Measurements from ENCODE around the gene PHLDA3.

PHLDA3 gene

GRCh38 chr1:201507360-201507675, 38.3 kb upstream of the PHLDA3 start:
- H3K9ac ChIP-seq (ENCODE audit: low read length): peak overlapping the region; percentile 49
- H2AFZ ChIP-seq (ENCODE audit: low read depth, low read length, severe bottlenecking): peak overlapping the region; percentile 74
- H3K27ac ChIP-seq (ENCODE audit: low read depth, low read length): no peak overlapping the region
- TF ChIP-seq EZH2phosphoT487 (conservative IDR thresholded peaks at IDR 0.05; ENCODE audit: low read length) (no peak), CTCF (IDR thresholded peaks at IDR 0.05; ENCODE audit: insufficient read depth, low read length, poor library complexity, severe bottlenecking) (no peak)
- no peaks in the 10 kb centered on the region for H3K27me3 ChIP-seq (ENCODE audit: low read length)
- H3K79me2 ChIP-seq (ENCODE audit: insufficient read depth, low read length): no peaks in the 10 kb centered on the region
- H3F3A ChIP-seq (ENCODE audit: insufficient read depth): no peaks in the 10 kb centered on the region
- no peaks in the 10 kb centered on the region for H3K9me3 ChIP-seq (ENCODE audit: insufficient read depth, low read length)
- H3K36me3 ChIP-seq (ENCODE audit: low read length): no peaks in the 10 kb centered on the region
- no peaks in the 10 kb centered on the region for H4K20me1 ChIP-seq (ENCODE audit: low read depth, low read length)
- H3K9me2 ChIP-seq (replicated peaks; ENCODE audit: insufficient read depth, low read length): no peaks in the 10 kb centered on the region
- peak overlapping the region; percentile 55 for H3K4me2 ChIP-seq (ENCODE audit: low read depth, low read length, poor library complexity, severe bottlenecking)
- H3K4me3 ChIP-seq (ENCODE audit: insufficient read depth, low read length, poor library complexity, severe bottlenecking): peak overlapping the region; percentile 48

GRCh38 chr1:201506557-201507359, 37.8 kb upstream of the PHLDA3 start, which contains the start of gene CSRP1:
Gene CSRP1, minus strand, starts transcription at chr1:201507123. Its CDS starts 10,820 bp downstream, at chr1:201496303.
- Histone ChIP-seq H4K20me1 (ENCODE audit: low read depth, low read length) (no peaks in the 10 kb centered on the region), H3K27ac (ENCODE audit: low read depth, low read length) (no peak within 1 kb of the TSS), H3K4me3 (ENCODE audit: insufficient read depth, low read length, poor library complexity, severe bottlenecking) (peak within 1 kb of the TSS; percentile 48), H3K79me2 (ENCODE audit: insufficient read depth, low read length) (no peaks in the 10 kb centered on the region), H3K9me2 (replicated peaks; ENCODE audit: insufficient read depth, low read length) (no peaks in the 10 kb centered on the region), H3K4me2 (ENCODE audit: low read depth, low read length, poor library complexity, severe bottlenecking) (peak within 1 kb of the TSS; percentile 55), H3F3A (ENCODE audit: insufficient read depth) (no peaks in the 10 kb centered on the region), H3K9ac (ENCODE audit: low read length) (peak within 1 kb of the TSS; percentile 49), H3K9me3 (ENCODE audit: insufficient read depth, low read length) (no peaks in the 10 kb centered on the region), H3K36me3 (ENCODE audit: low read length) (no peaks in the 10 kb centered on the region), H2AFZ (ENCODE audit: low read depth, low read length, severe bottlenecking) (peak within 1 kb of the TSS; percentile 74), H3K27me3 (ENCODE audit: low read length) (no peaks in the 10 kb centered on the region)
- no peak for TF ChIP-seq EZH2phosphoT487 (conservative IDR thresholded peaks at IDR 0.05; ENCODE audit: low read length)

- Histone ChIP-seq H3K4me2 (ENCODE audit: low read depth, low read length, poor library complexity, severe bottlenecking) (peak overlapping the region; percentile 55), H3K27ac (ENCODE audit: low read depth, low read length) (no peak overlapping the region), H3F3A (ENCODE audit: insufficient read depth) (no peaks in the 10 kb centered on the region), H3K36me3 (ENCODE audit: low read length) (no peaks in the 10 kb centered on the region), H3K79me2 (ENCODE audit: insufficient read depth, low read length) (no peaks in the 10 kb centered on the region), H2AFZ (ENCODE audit: low read depth, low read length, severe bottlenecking) (no peak overlapping the region), H3K9ac (ENCODE audit: low read length) (peak overlapping the region; percentile 49; the same call in 1 of the 2 replicates), H3K9me3 (ENCODE audit: insufficient read depth, low read length) (no peaks in the 10 kb centered on the region), H3K4me3 (ENCODE audit: insufficient read depth, low read length, poor library complexity, severe bottlenecking) (no peak overlapping the region), H4K20me1 (ENCODE audit: low read depth, low read length) (no peaks in the 10 kb centered on the region), H3K27me3 (ENCODE audit: low read length) (no peaks in the 10 kb centered on the region), H3K9me2 (replicated peaks; ENCODE audit: insufficient read depth, low read length) (no peaks in the 10 kb centered on the region)
- no peak for TF ChIP-seq CTCF (IDR thresholded peaks at IDR 0.05; ENCODE audit: insufficient read depth, low read length, poor library complexity, severe bottlenecking)
- no peak for TF ChIP-seq EZH2phosphoT487 (conservative IDR thresholded peaks at IDR 0.05; ENCODE audit: low read length)
Observed at GRCh38 chr1:201506092-201506491, 37.1 kb upstream of the PHLDA3 start.

GRCh38 chr1:201505503-201505890, 36.5 kb upstream of the PHLDA3 start:
- Histone ChIP-seq H3K4me3 (ENCODE audit: insufficient read depth, low read length, poor library complexity, severe bottlenecking) (no peak overlapping the region), H3K79me2 (ENCODE audit: insufficient read depth, low read length) (no peaks in the 10 kb centered on the region), H3K9me2 (replicated peaks; ENCODE audit: insufficient read depth, low read length) (no peaks in the 10 kb centered on the region), H4K20me1 (ENCODE audit: low read depth, low read length) (no peaks in the 10 kb centered on the region), H3K36me3 (ENCODE audit: low read length) (no peaks in the 10 kb centered on the region), H3F3A (ENCODE audit: insufficient read depth) (no peaks in the 10 kb centered on the region), H3K9ac (ENCODE audit: low read length) (no peak overlapping the region), H2AFZ (ENCODE audit: low read depth, low read length, severe bottlenecking) (no peak overlapping the region), H3K27me3 (ENCODE audit: low read length) (no peaks in the 10 kb centered on the region), H3K9me3 (ENCODE audit: insufficient read depth, low read length) (no peaks in the 10 kb centered on the region), H3K27ac (ENCODE audit: low read depth, low read length) (no peak overlapping the region), H3K4me2 (ENCODE audit: low read depth, low read length, poor library complexity, severe bottlenecking) (no peak overlapping the region)
- no peak for TF ChIP-seq CTCF (IDR thresholded peaks at IDR 0.05; ENCODE audit: insufficient read depth, low read length, poor library complexity, severe bottlenecking)
- no peak for TF ChIP-seq EZH2phosphoT487 (conservative IDR thresholded peaks at IDR 0.05; ENCODE audit: low read length)

Data from SU-DHL-6 (cell line).